Upper lobe of left lung (tissue), 4 donors: ENCODE results near the gene ZNF793.

ENCODE experiments used
- EP300 ChIP-seq, 4 donors: sonication (generic); formaldehyde crosslinking; IDR thresholded peaks; one replicate each; pipeline ENCODE4 v1.5.1; 2017; ENCODE audit warnings: antibody characterized with exemption in 4 of 4, control low read depth in 2 of 4
- POLR2A ChIP-seq, 4 donors: fragments of 450-650 bp; IDR thresholded peaks; one replicate each; pipeline ENCODE4 v1.5.1; 2016 to 2017; ENCODE audit warnings: antibody characterized with exemption in 4 of 4, mild to moderate bottlenecking in 2 of 4
- TF ChIP-seq, protein P1 (sequence below), 6 experiments: fragments of 450-650 bp in 4 of 6; fragments of 200-600 bp in 2 of 6; sonication (generic) in 2 of 6; IDR thresholded peaks; one replicate each; pipeline ENCODE4 v1.5.1; 2016 to 2019; ENCODE audit warnings: antibody characterized with exemption in 6 of 6

GRCh38 chr19:37537391-37537947 lies 30.7 kb downstream of the ZNF793 start:
- TF ChIP-seq POLR2A (IDR thresholded peaks at IDR 0.05), result no peak
- TF ChIP-seq, protein P1, sequence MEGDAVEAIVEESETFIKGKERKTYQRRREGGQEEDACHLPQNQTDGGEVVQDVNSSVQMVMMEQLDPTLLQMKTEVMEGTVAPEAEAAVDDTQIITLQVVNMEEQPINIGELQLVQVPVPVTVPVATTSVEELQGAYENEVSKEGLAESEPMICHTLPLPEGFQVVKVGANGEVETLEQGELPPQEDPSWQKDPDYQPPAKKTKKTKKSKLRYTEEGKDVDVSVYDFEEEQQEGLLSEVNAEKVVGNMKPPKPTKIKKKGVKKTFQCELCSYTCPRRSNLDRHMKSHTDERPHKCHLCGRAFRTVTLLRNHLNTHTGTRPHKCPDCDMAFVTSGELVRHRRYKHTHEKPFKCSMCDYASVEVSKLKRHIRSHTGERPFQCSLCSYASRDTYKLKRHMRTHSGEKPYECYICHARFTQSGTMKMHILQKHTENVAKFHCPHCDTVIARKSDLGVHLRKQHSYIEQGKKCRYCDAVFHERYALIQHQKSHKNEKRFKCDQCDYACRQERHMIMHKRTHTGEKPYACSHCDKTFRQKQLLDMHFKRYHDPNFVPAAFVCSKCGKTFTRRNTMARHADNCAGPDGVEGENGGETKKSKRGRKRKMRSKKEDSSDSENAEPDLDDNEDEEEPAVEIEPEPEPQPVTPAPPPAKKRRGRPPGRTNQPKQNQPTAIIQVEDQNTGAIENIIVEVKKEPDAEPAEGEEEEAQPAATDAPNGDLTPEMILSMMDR (IDR thresholded peaks at IDR 0.05), result no peak
- no peak for TF ChIP-seq EP300 (IDR thresholded peaks at IDR 0.05)
